ENCODE measurements around the gene PIANP.

DNA sequence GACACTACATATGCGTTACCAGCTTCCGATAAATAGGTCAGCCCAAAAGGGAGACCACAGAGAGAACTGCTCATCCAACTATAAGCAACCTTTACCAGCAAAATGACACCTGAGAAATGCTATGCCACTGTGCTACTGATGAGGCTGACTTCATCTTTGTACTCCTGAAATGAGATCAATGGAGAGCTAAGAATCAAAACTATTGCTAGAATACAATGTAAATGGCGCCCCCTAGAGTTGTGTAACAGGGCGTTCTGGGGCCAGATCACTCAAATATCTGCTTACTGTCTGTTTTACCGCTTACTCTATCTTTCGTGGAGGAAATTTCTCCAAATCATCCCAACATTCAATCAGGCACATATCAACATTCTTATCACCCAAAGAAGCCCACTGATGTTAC lies 16.0 kb downstream of the PIANP start:
- TF ChIP-seq, protein P1, sequence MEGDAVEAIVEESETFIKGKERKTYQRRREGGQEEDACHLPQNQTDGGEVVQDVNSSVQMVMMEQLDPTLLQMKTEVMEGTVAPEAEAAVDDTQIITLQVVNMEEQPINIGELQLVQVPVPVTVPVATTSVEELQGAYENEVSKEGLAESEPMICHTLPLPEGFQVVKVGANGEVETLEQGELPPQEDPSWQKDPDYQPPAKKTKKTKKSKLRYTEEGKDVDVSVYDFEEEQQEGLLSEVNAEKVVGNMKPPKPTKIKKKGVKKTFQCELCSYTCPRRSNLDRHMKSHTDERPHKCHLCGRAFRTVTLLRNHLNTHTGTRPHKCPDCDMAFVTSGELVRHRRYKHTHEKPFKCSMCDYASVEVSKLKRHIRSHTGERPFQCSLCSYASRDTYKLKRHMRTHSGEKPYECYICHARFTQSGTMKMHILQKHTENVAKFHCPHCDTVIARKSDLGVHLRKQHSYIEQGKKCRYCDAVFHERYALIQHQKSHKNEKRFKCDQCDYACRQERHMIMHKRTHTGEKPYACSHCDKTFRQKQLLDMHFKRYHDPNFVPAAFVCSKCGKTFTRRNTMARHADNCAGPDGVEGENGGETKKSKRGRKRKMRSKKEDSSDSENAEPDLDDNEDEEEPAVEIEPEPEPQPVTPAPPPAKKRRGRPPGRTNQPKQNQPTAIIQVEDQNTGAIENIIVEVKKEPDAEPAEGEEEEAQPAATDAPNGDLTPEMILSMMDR (IDR thresholded peaks at IDR 0.05): peak in 1 of 3 experiments; percentile 24
- TF ChIP-seq POLR2A (IDR thresholded peaks at IDR 0.05): no peak

All from vagina (tissue), 2 donors.